ENCODE measurements around the gene PTPRN2.
"Not testable (repeated sequence)": the region's sequence is repeated elsewhere in the genome, so short reads cannot be mapped to it uniquely, and the experiment has no call there.

The PTPRN2 gene

GRCh38 chr7:158431941-158432347 is 155.7 kb downstream of the PTPRN2 start:
- no peak for DNase-seq

- DNase-seq, result no peak
Measured at GRCh38 chr7:158431055-158431940, 156.3 kb downstream of the PTPRN2 start.

- no peak for DNase-seq
Measured at GRCh38 chr7:158430308-158431034, 157.2 kb downstream of the PTPRN2 start.

GRCh38 chr7:158428837-158429753 is 158.5 kb downstream of the PTPRN2 start:
- DNase-seq, result no peak

GRCh38 chr7:158428131-158428836 is 159.3 kb downstream of the PTPRN2 start:
- DNase-seq, result no peak

GRCh38 chr7:158425676-158426075 is 161.9 kb downstream of the PTPRN2 start:
- not testable (repeated sequence) for DNase-seq

GRCh38 chr7:158424531-158424930 is 163.1 kb downstream of the PTPRN2 start:
- DNase-seq, result no peak

GRCh38 chr7:158424011-158424410 is 163.6 kb downstream of the PTPRN2 start:
- no peak for DNase-seq

- DNase-seq, result no peak
Measured at GRCh38 chr7:158422887-158423560, 164.6 kb downstream of the PTPRN2 start.

- no peak for DNase-seq
Measured at GRCh38 chr7:158422196-158422886, 165.3 kb downstream of the PTPRN2 start.

- no peak for DNase-seq
Measured at GRCh38 chr7:158421361-158421760, 166.3 kb downstream of the PTPRN2 start.

GRCh38 chr7:158420591-158421340 is 166.9 kb downstream of the PTPRN2 start:
- no peak for DNase-seq

GRCh38 chr7:158419238-158419785 is 168.3 kb downstream of the PTPRN2 start:
- DNase-seq, result no peak

- DNase-seq, result not testable (repeated sequence)
Measured at GRCh38 chr7:158418395-158418794, 169.2 kb downstream of the PTPRN2 start.

GRCh38 chr7:158416283-158416933 is 171.2 kb downstream of the PTPRN2 start:
- no peak for DNase-seq

GRCh38 chr7:158415316-158415715 is 172.3 kb downstream of the PTPRN2 start:
- DNase-seq, result no peak

- no peak for DNase-seq
Measured at GRCh38 chr7:158414486-158414961, 173.1 kb downstream of the PTPRN2 start.

GRCh38 chr7:158414002-158414401 is 173.6 kb downstream of the PTPRN2 start:
- DNase-seq, result no peak
